NCI-H146 treated with DMSO at 0.1 percent for 48 hours (cell line): ENCODE data around the gene EEF1A2.

Experiments used
- DNase-seq: peaks from one replicate; lab custom pipeline; 2025; ENCODE audit not compliant: unreplicated experiment; lab: John Stamatoyannopoulos, UW

EEF1A2 gene

DNA sequence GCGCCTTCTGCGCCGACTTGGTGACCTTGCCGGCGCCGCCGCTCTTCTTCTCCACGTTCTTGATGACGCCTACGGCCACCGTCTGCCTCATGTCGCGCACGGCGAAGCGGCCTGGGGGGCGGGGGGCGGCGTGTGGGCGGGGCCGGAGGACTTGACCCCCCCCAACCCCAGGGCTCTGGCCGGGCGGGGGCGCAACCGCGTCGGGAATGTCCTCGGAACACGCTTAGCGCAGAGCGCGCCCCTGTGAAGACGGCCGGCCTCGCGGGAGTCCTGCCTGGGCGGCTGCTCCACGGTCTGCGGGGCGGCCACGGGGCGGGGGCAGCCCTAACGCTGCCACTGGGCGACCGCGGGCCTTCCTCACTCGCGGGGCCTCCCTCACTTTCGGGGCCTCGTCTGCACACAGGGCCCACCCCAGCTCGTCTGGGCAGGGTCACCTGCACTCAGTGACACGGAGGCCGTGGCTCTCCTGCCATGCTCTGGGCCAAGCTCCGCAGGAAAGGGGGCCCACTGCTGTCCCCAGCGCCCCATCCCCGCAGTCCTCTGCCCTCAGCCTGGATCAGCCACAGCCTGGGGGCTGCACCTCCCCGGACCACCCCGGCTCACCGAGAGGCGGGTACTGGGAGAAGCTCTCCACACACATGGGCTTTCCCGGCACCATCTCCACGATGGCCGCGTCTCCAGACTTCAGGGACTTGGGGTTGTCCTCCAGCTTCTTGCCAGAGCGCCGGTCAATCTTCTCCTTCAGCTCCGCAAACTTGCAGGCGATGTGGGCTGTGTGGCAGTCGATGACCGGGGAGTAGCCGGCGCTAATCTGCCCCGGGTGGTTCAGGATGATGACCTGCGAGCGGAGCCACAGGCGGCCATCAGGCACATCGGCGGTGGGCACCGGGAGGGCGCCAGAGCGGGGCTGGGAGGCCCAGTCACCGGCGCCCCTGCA is 10.3 kb downstream of the EEF1A2 start:
- no peak for DNase-seq

DNA sequence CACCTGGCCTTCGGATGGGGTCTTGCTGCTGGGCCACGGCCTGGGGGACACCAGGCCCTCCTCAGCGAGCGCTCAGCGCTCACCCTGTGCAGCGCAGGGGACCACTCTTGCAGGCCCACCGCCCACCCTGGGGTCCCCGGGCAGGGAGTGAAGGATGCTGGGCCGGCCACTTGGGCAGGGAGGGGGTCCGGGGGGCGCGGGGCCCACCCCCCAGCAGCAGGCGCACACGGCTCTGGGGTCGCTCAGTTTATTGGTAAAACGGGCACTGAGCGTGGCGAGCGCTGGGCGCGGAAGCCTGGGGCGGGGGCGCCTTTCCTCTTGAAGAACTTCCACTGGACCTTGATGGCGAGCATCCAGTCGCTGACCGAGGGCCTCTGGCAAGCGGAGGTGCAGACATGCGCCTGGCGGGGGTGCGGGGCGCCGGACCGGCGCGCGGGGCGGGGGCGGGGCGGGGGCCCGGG is 11.1 kb downstream of the EEF1A2 start:
- no peak for DNase-seq

DNA sequence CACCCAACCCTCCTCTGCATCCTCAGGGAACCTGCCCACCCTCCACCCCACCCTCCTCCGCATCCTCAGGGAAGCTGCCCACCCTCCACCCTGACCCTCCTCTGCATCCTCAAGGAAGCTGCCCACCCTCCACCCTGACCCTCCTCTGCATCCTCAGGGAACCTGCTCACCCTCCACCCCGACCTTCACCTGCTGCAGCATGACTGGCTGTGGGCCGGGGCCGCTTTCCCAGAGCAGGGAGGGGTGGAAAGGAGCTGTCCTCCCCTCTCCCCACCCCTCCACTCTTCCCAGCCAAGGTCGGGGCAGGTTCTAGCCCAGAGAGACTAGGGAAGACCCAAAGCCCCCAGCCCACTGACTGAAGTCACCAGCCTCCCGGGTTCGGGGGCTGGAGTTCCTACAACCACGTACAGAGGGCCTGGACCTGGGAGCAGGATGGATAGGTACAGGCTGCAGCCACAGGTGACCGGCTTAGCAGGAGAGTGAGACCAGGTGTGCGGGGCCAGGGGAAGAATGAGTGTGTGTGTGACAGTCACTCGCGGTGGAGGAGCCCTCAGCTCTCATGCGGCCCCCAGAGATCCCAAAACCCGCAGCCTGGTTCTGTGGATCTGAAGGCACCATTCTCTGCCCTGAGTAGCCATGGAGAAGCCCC is 11.6 kb downstream of the EEF1A2 start:
- DNase-seq = no peak

DNA sequence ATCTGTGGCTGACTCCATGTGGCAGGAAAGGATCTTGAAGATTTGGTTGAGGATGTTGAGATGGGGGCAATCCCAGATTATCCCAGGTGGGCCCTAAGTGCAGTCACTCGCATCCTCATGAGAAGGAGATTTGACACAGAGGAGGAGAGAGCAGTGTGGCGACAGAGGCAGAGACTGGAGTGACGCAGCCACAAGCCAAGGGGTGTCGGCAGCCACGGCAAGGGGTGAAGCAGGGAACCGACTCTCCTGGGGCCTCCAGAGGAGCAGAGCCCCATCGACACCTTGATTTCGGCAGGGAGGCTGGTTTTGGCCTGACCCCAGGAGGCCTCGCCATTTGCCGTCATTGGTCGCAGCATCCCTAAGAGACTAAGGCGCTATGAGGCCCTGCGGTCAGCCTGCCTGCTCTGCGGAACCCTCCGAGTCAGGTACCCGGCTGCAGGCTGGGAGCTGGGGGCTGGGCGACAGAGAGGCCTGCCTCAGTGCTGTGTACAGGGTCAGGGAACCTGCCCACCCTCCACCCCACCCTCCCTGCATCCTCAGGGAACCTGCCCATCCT is 12.5 kb downstream of the EEF1A2 start:
- no peak for DNase-seq

DNA sequence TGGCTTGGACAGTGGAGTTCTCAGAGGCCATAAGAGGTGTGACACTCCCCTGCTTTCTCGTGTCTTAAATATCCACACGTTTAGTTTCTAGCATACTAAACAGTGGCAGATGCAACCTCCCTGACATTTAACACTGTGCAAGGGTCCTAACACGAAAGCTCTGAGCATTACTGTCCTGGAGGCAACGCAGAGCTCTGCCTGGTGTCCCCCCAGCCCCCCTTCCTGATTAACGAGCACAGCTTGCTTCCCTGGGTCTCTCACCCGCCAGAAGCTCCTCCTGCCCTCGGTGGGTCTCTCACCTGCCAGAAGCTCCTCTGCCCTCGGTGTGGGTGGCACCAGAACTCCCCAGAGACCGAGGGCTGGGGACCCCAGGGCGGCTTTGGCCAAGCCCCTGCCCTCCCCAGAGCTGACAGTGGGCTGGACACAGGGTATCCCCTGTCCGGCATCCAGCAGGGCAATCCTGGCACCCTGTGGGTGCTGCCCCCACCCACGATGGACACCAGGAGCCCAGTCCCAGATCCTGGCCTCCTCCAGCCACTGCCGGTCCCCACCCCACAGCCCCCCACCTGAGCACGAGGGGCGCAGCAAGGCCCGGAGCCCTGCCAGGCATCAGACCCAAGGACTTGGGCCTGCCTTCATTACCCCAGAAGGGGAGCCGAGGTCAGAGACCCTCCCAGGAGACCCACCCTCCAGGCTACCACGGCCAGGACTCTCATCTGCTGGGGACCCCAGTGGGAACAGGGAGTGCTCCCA is 14.1 kb downstream of the EEF1A2 start:
- no peak for DNase-seq

DNA sequence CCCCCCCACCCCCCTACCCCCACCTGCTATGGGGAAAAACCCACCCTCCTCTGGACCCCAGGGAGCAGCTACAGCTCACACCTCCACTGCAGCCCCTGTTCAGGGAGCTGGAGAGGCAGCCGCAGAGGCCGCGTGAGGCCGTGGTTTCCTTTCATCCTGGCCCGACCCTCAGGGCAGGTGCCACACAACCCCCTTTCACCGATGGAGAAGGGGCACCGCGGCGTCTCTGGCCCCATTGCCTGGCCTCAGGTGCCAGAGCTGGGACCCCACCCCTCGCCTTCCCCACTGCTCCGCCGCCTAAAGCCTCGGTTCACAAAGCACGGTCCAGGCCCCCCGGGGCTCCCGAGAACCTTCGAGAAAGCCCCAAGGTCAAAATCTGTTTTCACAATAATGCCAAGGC is 14.6 kb downstream of the EEF1A2 start:
- DNase-seq = no peak

DNA sequence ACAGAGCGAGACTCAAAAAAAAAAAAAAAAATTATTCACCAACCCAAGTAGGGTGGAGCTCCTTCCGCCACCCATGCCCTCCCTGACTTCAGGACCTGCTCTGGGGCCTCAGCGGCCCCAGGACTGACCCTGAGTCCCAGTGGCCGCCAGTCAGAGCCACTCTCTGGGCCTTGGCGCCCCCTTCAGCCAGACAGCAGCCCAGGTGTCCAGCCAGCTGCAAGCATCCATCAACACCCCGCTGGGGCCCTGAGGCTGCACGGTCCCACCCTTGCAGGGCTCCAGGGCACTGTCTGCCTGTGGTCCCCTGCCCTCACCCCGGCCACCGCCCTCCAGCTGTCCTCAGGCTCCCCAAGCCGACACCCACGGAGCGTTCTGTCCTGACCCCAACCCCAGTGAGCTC is 15.0 kb downstream of the EEF1A2 start:
- DNase-seq = peak; percentile 46

DNA sequence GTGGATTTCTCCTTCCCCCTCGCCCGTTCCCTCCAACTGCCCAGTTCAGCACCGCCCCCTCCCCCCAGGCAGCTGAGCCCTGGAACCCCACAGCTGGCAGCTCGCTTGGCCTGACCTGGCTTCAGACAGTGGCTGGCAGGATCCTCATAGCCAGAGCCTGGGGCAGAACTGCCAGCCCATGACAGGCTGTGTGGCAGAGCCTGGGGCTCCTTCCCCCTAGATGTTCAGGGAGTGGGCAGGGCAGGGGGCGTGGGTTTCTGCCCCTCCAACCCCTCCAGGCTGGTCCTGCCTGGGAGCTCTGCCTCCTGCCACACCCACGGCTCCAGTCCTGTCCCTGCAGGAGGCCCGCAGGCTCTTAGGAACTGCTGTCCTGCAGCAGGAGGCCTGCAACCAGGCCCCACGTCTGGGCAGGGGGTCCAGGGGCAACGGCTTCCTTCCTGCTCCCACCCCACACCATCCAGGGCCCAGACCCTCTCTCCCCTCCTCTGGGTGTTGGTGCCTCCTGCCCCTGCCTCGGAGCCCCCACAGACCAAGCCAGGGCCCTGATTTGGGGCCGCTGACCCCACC is 16.8 kb downstream of the EEF1A2 start:
- DNase-seq = no peak

DNA sequence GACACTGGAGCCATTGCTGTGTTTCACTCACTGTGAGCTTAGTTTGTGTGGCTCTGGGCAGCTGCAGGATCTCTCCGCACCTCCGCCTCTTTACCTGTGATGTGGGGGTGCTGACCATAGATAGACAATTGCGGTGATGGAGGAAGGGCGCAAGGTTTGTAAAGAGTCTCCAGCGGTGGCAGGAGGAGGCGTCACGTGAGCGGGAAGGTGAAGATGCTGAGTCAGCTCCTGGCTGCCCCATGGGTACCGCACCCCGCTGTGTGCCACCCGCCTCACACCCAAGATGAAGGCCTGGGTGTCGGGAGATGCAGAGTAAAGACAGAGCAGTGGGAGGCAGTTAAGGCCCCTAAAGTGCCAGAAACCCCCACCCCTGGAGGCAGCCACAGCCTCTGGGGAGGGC is 17.4 kb downstream of the EEF1A2 start:
- DNase-seq = no peak

DNA sequence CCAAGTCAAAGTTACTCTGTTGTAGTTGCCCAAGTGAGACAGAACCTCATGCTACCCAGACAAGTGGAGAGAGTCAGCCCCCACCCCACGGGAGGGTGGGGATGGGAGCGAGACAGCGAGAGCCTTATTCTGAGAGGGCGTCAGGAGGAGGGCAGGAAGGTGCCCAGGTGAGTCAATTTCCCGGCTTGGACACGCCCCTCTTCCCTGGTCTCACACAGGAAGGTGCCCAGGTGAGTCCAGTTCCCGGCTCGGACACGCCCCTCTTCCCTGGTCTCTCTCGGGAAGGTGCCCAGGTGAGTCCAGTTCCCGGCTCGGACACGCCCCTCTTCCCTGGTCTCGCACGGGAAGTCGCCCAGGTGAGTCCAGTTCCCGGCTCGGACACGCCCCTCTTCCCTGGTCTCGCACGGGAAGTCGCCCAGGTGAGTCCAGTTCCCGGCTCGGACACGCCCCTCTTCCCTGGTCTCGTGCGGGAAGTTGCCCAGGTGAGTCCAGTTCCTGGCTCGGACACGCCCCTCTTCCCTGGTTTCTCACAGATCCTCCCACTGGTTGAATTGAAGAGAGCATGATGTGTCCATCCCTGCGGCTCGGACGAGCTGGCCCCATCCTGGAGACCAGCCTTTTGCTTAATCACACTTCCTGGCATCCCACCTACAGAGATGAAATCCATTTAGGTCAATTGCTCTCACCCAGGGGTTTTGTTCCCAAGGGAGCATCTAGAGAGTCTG is 19.0 kb downstream of the EEF1A2 start:
- peak; percentile 21 for DNase-seq

DNA sequence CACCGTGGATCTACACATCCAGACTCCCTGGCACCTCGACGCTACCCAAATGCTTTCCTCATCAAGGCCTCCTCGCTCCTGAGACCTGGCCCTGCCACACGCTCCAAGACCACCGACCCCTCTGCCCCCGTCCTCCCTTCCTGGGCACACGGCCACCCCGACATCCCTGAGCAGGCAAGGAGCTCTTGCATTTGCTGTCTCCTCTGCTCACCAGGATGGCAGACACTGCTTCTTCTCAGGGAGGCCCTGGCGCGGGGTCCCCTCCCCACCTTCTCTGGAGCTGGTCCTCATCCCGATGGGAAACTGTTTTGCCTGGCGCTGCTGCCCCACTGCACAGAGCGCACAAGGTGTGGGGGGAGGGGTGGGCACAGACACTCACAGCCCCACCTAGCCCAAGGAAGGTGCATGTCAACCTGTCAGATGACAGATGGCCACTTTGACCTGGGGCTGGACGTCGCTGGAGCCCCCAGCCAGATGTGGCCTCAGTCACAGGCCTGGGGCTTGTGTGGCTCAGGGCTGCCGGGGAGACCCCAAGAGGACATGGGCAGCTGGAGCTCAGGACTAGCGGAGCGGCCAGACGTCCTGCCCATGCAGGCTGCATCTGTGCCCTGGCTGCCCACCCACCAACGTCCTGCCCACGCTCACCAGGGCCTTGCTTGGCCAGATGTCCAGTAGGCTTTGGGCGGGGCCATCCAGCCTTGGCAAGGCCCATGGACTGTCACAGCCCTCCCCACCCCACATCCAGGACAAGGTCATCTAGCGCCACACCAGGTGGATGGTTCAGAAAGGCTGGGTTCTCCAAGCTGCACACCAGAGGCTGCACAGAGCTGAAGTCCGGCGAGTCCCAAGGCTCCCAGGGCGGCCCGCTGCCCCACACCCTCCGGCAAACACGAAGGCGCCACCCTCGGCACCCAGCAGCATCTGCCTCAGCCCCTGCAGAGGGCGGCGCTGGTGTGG is 20.3 kb downstream of the EEF1A2 start:
- DNase-seq = no peak

DNA sequence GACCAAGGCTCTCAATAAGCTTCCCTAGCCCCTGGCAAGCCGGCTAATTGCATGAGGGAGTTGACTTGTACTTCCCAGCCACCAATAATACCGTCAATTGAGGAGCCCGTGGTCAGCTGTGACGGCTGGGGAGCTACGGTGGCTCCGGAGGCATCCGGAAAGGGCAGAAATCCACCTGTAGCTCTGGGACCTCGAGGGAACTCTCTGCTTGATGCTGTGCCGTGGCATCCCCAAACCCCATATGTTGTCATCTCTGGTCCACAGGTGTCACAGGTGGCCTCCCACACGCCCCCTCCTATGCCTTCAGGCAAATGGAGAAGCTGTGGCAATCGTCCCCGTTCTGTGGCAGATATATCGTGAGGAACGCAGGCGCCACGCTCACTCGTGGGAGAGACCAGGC is 20.9 kb downstream of the EEF1A2 start:
- DNase-seq = no peak

DNA sequence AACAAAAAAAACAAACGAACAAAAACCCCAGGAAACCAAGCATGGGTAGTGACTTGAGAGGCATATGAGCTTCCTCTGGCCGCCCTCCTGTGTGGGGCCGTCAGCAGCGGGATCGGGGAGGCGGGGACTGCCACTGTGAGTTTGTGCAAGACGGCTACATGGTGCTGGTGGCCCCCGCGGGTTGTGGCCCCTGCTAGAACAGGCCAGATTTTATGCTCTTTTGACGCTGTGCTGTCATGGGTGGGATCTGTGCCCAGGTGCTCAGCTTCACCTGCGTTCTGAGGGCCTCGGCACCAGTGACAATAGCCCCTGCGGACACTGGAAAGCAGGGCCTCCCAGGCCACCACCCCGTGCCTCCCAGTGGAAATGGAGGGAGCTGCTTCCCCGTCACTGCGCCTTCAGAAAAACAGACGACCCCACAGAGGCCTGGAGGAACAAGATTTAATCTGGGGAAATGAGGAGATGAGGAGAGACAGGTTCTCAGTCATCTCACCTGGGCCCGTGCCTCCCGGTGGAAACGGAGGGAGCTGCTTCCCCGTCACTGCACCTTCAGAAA is 21.7 kb downstream of the EEF1A2 start:
- DNase-seq = no peak

DNA sequence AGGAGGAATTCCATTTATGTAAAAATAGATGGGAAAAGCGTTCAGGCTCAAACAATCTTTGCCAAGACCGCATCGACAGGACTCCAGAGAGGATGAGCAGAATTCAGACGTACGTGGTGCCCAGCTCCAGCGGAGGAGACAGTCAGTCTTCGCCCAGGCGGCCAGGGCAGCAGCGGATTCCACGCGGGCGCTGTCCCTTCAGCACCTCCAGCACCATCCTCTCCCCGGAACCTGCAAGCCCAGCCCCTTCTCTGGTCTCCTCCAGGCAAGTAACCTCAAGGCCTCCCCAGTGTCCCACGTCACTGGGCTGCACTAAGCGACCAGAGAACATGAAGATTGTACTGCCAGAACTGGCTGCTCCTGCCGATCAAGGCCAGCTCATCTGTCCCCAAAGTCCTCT is 23.7 kb downstream of the EEF1A2 start:
- DNase-seq = no peak

DNA sequence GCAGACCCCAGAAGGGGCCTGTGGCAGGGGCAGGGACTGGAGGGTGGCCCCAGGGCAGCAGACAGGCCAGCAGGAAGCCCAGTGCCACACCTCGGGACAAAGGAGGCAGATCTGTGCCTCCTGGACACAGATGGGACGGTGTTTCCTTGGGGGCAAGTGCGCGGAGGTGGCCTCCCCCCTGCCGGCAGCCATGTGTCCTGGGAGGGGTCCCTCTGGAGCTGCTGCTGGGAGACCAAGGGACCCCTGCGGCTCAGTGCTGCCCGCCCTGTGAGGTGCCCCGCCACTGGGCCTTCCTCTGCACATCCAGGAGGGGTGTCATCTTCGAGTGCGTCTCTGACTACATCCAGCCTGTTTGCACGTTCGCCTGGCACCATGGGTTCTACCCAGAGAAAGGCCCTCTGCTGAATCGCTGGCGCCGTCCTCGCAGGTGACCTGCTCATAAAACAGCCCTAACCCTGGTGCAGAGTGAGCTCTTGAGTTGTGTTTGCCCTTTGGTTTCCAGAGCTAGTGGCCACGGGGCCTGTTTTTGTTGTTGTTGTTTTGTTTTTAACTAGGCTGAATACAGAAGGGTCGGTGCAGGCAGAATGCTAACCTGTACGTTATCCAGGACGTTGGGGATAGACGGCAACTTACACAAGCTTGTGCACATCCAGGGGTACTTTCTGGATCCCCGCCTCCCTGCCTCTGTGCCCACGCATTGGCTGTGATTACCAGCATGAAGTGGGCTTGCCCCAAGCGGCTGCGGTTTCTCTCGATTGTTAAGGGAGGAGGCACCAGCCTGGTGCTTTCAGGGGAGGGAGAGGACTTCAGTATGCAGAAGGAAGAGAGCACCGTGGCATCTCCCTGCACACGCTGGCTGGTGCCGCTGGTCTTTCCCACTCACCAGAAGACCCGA is 25.1 kb downstream of the EEF1A2 start:
- no peak for DNase-seq

DNA sequence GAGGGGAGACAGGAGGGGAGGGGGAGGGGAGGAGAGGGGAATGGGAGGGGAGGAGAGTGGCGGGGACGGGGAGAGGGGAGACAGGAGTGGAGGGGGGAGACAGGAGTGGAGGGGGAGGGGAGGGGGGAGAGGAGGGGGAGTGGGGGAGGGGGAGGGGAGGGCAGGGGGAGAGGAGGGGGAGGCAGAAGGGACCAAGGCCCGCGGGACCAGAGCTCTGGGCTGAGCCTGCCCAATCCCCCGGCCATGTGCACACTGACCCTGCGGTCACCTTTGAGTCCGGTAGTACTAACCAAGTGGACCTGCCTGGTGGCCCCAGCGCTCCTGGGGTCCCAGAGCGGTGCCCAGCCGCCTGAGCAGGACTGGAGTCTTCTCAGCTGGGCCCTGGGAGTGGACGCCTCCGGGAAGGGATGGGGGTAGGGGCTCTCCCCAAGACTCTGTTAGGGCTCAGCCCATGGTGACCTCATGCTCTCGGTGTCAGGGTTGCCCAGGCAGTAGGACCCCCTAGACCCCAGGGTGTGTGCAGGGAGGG is 26.0 kb downstream of the EEF1A2 start:
- DNase-seq = no peak

DNA sequence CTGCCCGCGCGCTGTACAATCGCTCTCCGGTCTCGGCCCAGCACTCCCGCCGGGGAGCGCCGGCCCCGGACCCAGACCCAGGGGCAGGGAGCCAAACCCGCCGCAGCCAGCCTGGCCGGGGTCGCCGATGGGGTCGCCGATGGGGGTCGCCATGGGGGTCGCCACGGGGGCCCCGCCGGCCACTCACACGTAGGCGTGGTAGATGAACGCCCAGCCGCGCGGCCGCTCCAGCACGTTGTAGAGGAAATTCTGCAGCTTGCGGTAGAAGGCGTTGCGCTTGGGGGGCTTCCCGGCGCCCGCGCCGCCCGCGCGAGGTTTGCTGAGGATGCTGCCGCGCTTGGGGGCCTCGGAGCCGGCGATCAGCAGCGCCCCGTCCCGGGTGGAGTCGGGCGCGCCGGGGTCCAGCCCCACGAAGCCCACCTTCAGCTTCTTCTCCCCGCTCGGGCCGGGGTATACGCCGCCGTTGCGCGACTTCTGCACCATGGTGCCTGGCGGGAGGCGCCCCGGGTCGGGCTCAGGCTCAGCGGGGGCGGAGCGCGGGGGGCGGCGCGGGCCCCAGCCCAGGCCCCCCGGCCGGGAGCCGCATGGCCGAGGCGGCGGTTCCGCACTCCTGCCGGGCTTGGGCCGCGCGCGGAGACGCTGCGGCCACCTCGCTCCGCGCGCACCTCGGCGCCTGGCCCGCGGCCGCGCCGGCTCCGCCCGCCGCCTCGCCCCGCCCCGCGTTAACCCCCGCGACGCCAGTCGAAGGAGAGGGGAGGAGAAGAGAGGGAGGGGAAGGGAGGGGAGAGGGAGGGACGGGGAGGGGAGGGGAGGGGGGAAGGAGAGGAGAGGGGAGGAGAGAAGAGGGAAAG is 26.7 kb downstream of the EEF1A2 start, which contains the start of gene KCNQ2:
KCNQ2 (minus strand) TSS at position 675 of the 851 bp plus-strand sequence; CDS start at position 483, 192 bp downstream.
- DNase-seq = no peak
